HG03139 (cell line): ENCODE data around the gene MGRN1.

Source experiments
- ATAC-seq: cut with Tn5 transposase; IDR thresholded peaks from one replicate; pipeline ENCODE4 v1.9.1; 2021; ENCODE audit not compliant: unreplicated experiment

Gene MGRN1

DNA sequence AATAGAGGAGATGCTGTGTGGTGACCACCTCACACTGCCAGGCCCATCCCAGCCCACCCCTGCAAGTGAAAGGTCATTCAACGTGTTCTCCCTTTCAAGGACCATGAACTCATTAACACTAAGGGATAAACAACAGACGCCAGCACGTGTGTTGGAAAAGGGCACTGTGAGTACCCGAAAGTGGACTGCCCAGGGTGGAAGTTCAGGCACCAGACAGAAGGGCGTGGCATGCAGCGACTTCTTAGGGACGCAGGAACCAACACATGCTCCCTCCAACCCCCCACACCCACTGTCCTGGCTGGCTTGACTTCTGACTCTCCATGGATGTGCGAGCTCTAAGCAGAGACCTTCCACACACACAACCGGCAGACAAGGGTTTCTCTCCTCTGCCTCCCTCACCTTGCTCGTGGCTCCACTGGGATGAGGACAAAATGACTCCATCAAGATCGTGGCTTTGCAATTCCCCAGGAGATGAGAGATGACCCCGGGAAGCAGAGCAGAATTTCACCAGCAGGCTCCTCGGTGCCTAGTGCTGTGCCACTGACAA, 20.9 kb upstream of the MGRN1 start:
- no peak for ATAC-seq

DNA sequence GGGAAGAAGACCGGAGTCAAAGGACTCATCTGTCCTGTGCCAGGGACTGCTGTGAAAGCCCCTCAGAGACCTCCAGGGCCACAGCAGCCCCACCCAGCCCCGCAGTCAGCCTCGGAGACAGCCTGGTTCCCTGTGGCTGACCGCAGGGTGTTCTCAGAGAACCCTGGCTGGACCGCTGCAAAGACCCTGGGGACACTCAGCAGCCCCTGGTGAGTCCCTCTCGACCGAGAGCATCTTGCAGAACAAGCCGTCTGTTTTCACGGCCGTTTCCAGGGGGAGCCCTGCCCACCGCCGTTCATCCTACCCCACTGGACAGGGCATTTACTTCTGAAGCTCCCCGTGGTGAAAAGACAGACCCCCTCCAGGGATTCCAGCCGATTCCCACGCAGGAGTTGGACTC, 20.2 kb upstream of the MGRN1 start:
- ATAC-seq, result no peak

DNA sequence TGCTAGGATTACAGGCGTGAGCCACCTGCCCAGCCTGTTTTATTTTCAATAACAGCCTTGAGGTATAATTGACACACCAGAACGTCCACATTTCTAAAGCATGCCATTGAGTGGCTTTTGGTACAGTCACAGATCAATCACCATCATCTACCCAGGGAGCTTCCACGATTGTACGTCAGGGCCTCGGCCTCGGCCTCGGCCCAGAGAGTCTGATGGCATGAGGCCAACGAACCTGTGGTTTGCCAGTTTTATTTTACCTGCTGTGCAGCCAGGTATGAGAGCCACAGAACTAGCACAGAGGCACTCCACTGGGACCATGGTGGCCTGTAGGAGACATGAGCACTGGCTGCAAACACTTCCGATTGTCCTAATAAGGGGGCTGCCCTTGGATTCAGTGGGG, 18.3 kb upstream of the MGRN1 start:
- ATAC-seq, result no peak

DNA sequence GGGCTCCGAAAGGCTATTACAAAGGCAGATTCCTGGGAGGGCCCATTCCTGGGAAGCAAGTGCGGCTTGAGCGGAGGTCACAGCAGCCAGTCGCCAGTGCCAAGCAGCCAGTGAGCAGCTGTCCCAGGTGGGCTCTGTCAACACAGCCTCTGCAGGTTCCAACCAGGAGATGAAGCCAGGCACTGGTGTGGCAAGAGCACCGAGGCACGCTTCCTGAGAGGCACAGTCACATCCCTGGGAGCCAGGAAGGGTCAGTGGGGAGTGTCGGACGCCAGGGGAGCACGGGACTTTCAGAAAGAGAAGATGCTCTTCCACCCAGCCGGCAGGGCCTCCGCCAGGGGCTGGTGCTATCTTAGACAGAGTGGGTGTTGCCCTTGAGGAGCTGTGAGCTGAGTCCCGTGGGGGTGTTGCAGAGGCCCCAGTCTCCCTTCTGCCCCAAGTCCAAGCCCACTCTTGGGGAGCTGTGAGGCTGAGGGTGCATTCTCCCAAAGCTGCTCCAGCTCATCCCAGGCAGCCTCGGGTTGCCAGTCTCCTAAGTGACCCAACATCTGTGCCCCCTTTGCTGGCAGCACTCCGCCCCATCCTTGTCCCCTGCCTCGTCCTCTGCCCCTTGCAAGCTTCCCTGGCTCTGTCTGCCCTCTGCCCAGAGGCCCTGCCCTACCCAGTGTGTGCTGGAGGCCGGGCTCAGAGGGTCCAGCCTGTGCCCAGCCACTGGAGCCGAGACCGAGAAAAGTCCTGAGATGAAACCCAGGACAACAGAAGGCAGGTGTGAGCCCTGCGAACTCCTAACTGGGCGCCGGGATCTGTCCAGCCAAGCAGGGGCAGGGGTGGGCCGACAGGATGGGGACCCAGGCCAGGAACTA, 16.6 kb upstream of the MGRN1 start:
- no peak for ATAC-seq

DNA sequence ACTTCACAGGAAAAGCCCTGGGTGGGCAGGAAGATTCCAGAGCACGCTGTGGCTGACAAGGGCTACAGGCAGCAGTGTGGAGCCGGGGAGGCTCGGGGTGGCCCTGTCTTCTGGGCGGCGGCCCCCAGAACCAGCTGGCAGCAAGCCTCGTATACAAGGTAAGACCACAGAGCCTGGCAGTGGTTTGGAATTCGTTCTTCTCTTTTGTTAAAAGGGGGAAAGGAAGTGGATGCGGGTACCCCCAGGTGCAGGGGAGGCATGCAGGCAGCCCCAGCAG, 16.0 kb upstream of the MGRN1 start:
- no peak for ATAC-seq

DNA sequence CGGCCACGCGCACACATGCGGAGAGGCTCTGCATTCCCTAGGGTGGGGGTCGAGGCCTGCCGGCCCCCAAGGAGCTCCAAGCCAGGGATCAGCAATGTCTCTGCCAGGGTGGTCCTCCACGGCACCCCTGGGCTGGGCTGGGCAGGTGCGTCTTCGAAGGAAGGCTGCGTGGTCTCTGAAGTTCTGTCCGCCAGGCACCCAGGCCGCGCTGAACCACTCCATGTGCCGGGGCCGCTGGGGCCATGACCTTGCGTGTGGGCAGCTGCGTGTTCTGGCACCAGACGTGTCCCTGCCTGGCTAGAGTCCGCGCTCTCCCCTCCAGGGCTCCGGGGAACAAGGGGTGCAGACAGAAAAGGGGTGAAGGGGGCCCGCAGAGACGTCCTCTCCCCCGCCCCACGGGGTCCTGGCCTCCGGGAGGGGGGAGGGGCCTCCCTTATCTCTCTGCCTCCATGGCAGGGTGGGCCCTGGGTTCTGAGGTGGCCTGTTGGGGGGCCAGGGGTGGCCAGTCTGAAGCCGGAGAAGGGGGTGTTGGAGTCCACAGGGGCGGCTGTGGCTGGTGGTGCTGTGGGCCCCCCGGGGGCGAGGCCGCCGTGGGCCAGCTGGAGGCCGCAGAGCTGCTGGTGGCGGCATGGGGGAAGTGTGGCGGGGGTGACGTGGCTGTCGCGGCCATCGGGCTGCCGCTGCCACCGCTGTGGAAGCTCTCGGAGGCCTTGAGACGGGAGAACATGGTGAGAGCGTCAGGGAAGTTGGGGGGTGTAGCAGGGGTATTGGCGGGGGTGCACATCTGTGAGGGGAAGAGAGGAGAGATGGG, 15.2 kb upstream of the MGRN1 start:
- no peak for ATAC-seq

DNA sequence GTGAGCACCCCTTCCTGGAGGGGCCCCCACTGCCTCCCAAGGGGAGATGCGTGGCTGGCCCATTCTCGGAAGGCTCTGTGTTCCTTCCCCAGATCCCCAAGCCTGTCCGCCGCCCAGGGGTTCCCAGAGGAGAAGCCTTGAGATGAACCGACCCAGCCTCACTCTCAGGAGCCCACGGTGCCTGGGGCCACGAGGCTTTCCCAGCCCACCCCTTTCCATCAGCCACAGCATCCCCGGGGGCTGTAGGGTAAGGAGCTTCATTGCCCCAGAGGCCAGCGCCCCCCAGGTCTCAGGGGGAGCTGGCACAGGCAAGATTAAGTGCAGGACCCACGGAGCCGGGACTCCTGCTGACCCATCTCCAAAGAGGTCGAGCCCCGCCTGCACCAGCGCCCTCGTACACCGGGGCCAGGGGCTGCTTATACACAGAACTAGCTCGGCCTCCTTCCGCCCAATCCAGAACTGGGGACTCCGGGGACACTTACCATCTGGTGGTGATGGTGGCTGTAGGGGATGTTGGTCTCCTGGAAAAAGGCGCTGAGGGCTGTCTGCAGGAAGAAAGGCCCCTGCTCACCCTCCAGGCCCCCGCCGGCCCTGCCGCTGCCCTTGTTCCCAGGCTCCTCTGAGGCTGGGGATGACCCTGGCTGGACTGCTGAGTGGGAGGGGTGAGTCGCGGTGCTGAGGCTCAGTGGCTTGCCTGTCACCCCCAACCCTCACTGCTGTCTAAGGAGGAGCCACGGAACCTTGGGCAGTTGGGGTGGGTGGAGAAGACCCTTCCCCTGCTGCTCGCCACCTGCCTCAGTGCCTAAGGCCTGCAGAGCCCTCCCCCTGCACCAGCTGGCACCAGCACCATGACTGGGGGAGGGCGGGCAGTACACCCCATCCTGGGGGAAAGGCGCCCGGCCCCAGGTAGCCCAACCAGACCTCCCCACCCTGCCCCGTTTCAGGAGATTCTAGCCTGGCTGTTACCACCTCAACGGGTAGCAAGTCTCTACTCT, 14.3 kb upstream of the MGRN1 start:
- ATAC-seq, result no peak

DNA sequence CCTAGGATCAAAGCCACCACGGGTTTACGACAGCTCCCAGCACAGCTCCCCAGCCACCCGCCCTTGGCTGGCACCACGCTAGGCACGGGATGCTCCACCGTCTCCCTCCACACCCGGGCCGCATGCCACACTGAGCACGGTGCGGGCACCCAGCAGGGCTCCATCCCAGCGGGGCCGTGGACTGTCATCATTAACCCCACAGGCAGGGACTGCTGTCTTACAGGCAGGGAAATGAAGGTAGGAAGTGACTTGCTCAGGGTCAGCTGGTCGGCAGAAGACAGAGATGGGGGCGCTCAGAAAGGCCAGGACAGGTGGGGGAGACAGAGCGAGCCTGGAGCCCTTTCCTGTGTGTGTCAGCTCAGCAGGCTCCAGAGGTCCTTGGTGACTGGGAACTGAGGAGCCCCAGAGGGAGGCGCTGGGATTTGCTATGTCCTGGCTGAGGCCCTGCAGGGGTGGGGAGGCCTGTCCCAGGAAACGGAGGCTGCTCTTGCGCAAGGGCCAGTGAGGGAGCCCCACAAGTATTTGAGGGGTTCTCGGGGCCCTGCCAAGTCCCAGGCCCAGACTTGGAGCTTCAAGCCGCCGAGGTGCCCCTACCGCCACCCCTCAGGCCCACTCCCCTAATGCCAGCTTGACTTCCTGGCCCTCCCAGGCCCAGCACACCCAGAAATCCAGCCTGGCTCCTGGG, 13.1 kb upstream of the MGRN1 start:
- ATAC-seq, result no peak

DNA sequence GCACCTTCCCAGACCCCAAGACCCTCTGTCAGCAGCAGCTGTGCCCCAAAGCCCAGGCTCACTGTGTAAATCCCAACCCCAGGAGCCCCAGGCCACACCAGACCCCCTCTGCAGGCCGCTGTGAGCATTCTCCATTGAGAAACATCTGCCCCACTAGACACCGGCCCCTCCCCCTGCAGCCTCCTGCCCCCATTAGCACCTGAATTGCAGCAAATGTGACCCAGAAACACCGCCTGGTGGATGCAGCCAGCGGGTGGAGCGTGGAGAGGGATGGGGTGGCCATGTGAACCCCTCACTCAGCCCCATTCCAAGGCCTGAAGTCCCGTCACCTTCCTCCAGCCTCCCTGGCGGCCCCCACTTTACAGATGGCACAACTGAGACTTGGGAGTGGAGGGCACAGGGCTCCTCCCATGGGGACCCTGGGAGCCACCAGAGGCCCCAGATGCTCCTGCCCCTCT, 12.1 kb upstream of the MGRN1 start:
- no peak for ATAC-seq

DNA sequence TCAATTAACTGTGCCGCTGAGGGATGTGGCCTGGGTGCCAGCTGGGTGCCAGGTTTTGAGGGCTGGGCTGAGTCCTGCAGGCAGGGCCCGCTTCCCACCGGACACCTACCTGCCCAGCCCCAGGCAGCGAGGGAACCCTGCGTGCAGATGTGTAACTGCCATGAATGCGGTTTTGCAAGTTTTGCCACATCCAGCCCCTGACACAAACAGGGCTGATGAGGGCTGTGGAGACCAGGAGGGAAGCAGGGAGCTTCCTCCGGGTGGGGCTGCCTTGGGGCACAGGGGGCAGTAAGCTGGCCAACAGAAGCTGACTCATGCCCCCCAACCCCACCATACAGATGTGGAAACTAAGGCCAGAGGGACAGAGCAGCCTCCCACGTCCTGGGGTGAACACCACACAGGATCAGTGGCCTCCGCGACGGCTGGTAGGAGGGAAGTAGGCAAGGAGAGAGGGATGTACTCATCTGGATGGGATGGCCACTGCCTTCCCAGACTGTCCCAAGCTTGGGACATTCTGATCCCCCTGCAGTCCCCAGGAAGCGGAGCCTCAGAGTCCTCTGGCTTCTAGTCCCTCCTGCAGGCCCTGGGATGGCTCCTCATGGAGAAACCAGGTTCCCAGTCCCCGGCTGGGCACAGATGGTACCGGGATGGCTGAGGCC, 11.5 kb upstream of the MGRN1 start:
- ATAC-seq, result no peak

DNA sequence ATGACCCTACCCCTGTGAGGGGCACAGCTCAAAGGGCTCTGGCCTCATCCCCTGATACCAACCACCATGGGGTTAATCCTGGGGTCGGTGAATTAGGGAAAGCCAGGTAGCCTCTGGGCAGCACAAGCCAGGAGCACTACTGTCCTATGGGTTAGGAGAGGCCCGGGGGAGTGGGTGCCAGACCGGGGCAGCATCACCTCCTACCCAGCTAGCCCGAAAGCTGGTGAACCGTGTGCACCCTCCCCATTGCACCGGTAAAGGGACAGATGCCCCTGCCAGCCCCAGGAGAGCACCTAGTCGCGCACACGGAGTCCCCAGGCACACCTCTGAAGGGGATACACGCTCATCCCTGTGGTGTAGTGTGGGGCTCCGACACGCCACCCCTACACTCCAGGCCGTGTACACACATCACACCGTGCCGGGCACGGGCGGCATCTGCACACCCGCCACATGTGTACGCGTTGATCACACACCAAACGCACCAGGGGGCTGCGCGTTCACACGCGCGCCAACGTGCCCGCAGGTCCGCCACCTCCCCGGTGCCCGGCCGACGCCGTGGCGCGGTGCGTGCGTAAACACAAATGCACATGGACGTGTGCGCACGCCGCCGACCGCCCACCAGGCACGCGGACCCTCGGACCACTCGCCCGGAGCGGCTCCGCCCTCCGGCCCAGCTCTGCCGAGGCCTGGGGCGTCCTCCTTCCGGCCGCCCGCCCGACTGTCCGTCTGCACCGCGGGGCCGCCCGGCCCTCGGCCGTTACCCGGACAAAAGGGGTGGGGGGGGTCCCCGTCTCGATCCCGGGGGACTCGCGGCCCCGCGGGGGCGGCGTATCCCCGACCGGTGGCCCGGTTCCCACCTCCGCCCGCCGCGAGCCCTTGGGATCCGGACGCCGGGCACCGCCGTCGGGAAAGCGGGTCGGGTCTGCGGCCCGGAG, 10.7 kb upstream of the MGRN1 start:
- ATAC-seq, result no peak

DNA sequence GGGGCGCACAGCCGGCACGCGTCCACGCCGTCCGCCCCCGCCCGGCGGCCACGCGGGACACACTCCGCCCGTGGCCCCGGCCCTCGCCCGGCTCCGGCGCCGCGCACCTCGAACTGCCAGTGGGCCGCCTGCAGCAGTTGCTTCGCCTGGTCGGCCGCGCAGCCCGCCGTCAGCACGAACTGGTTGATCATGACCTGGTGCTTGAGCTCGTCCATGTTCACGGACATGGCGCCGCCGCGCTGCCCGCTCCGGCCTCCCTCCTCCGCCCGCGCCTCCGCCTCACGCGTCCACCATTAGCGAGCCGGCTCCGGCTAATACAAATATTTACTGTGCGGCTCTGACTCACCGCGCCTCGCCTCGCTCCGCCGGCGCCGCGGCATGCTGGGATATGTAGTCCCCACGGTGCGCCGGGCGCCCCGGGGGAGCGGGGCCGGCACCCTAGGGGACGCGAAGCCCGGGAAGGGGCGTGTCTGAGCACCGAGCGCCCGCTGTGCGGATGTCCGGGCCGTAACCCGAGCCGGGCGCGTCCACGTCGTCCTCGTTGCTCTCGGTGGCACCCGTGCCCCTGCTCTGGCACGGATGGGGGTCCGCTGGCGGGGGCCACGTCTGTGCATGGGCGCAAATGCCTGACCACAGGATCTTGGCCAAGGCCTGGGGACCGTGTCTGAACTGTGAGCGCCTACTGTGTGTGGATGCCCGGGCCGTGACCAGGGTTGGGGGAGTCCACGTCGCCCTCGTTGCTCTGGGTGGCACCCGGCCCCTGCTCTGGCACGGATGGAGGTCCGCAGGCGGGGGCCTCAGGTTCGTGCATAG, 9.8 kb upstream of the MGRN1 start, which contains the start of gene UBALD1:
Gene UBALD1 (minus strand): TSS at position 318 of the 813 bp plus-strand sequence. CDS start 91 bp downstream, at position 227.
- ATAC-seq, result peak; percentile 46

DNA sequence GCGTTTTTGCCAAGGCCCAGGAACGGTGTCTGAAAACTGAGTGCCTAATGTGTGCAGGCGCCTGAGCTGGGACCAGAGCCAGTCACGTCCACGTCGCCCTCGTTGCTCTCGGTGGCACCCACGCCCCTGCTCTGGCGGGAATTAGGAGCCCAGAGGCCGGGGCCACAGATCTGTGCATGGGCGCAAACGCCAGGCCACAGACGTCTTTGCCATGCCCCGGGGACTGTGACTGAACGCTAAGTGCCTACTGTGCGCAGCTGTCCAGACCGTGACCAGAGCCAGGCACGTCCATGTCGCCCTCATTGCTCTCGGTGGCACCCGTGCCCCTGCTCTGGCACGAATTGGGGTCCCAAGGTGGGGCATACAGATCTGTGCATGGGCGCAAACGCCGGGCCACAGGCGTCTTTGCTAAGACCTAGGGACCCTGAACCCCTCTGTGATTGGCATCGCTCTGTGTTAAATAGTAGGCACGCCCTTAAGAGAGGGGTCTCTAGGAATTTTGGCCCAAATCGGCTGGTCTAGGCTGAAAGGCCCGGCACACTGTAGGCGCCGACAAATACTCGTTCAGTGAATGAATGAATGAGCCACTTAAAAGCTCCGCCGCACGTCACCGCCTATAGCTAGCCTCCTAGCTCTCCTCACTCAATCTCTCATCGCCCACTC, 9.1 kb upstream of the MGRN1 start:
- no peak for ATAC-seq

DNA sequence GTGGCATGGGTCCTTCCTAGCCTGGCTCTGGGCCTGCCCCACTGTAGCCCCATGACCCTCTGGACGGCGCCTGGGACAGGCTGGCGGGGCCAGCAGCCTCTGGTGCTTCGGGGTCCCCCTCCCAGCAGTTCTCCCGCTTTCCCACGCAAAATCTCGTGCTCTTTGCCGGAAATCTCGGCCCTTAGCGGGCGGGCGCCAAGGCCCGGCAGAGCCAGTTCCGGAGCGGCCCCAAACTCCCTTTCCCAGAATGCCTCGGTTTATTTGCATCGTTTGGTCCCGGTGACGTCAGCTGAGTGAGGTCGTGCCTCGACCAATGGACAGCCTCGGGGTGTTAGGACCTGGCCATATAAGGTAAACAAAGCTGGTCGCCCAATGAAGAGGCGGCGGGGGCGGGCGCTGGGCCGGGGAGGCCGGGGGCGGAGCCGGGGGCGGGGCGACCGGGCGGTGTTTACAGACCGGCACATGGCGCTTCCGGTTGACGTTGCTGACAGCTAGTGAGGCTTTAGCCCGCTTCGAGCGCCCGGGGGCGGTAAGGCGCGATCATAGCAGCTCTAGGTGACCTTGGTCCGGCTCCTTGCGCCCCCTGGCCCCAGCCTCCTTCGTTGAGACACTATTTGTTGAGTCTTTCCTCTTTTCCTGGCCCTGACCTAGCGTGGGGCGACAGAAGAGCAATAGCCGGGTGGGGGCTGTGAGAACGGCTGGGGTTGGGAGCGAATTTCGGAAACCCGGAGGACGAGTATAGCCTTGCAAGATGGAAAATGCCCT, 8.4 kb upstream of the MGRN1 start:
- ATAC-seq, result peak; percentile 65

DNA sequence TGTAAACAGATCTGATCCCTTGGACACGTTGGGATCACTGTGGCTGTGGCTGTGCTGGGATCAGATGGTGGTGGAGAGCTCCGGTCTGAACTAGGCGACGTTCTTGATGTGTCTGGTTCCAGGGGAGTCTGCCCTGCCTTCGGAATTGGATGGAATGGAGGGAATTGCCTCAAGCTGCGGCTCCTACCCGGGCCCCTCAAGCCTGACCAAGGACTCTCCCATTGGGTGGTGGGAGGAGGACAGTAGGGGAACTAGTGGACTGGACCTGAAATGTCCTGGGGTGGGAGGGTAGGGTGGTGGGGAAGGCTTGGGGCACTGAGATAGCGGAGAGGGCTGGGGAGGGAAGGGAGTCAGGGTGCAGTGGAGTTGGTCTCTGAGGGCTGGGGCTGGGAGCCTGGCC, 6.7 kb upstream of the MGRN1 start:
- ATAC-seq, result no peak

DNA sequence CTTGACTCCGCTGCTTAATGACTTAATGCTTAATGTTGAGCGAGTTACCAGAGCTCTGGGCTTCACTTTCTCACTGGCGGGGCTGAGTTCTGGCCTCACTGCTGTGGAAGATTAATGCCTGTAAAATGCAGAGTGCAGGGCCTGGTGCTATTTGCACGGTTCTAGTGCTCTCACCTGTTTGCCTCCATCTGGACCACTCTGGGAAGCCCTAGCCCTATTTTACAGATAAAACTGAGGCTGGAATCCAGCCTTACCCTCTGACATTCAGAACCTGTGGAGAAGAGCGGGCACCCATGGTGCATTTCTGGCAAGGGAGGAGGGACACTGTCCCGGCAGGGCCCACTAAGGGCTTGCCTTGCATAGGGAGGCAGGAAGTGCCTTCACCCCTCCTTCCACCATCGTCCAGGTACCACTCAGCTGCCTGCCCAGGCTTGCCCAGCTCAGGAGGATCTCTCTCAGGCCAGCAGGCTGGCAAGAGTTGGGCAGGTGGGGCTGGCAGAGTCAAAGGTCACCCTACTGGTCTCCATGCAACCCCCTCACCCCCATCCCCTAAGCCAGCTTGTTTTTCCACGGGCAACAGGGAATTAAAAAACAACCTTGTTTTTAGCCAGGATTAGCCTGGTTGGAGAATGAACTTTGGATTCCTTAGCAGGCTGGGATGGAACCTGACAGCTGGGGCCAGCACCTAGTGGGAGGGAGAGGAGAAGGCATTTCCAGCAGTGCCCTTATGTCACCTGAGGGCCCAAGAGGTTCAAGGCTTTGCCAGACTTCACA, 5.8 kb upstream of the MGRN1 start:
- ATAC-seq, result no peak
